ENCODE data around the gene ZNF229. TPM values are rescaled to one million over a fixed set of nuclear protein-coding genes. Genes with fewer than 3 reads are reported as not detected.
A peak's percentile ranks its signal among the peaks of the same experiment; 100 is the strongest.
"Not testable (repeated sequence)": the region's sequence is repeated elsewhere in the genome, so short reads cannot be mapped to it uniquely, and the experiment has no call there.

The ZNF229 gene
- total RNA-seq, 2 experiments from 2014 or later = 1.0 to 2.9 TPM

DNA sequence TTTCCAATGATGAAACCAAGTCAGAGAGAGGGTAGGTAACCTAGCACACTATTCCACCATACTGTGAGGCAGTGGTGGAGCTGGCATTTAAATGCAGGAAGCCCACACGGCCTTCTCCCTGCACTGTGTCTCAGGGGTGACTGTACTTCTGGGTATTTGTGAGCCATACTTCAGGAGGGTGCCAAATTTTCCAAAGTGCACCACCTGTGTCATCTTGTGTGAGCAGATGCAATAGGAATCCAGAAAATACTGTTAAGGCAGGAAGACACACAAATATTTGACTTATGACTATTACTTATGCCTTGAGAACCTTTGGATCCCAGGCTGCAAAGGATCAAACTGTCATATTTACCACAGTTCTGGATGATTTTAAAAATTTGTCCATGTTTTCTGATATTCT, 17.3 kb downstream of the ZNF229 start:
- Mint-ChIP-seq H3K4me1 (ENCODE audit: low read depth) (no peaks in the 10 kb centered on the region), H3K27ac (no peak overlapping the region), H3K4me3 (no peak overlapping the region), H3K9me3 (peaks cover 65% of the 10 kb centered on the region), H3K27me3 (no peaks in the 10 kb centered on the region), H3K36me3 (ENCODE audit: low read depth) (peaks cover 58% of the 10 kb centered on the region)
- DNase-seq (no peak), ATAC-seq (no peak)
- ChIA-PET POLR2A (no interaction called here), CTCF (no interaction called here)
- TF ChIP-seq, protein P1, sequence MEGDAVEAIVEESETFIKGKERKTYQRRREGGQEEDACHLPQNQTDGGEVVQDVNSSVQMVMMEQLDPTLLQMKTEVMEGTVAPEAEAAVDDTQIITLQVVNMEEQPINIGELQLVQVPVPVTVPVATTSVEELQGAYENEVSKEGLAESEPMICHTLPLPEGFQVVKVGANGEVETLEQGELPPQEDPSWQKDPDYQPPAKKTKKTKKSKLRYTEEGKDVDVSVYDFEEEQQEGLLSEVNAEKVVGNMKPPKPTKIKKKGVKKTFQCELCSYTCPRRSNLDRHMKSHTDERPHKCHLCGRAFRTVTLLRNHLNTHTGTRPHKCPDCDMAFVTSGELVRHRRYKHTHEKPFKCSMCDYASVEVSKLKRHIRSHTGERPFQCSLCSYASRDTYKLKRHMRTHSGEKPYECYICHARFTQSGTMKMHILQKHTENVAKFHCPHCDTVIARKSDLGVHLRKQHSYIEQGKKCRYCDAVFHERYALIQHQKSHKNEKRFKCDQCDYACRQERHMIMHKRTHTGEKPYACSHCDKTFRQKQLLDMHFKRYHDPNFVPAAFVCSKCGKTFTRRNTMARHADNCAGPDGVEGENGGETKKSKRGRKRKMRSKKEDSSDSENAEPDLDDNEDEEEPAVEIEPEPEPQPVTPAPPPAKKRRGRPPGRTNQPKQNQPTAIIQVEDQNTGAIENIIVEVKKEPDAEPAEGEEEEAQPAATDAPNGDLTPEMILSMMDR (IDR thresholded peaks at IDR 0.05) = no peak
- intact Hi-C loops (cut with micrococcal nuclease) = no loop called here

DNA sequence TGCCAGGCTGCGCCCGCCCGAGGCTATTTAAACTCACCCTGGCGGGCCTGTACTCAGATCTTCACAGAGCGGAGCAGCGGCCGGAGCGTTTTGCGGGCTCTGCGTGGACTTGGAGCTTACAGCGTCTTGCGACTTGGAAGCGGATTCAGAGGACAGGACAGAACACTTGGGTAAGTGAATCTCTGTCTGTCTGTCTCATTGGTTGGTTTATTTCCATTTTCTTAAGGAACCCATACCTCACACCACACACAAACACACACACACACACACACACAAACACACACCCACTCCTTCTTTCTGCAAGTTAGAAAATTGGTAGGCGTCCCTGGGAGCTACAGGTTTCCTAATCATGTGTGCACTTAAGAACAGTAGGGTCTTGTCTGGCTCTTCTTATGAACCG, 32.7 kb downstream of the ZNF229 start:
- POLR2A ChIA-PET; H3K4me3 Mint-ChIP-seq; H3K27ac Mint-ChIP-seq; CTCF ChIA-PET; H3K4me1 Mint-ChIP-seq (ENCODE audit: low read depth); DNase-seq; H3K36me3 Mint-ChIP-seq (ENCODE audit: low read depth); H3K27me3 Mint-ChIP-seq; ATAC-seq; intact Hi-C loops (cut with micrococcal nuclease): not testable (repeated sequence)
- peaks cover 47% of the 10 kb centered on the region for H3K9me3 Mint-ChIP-seq

DNA sequence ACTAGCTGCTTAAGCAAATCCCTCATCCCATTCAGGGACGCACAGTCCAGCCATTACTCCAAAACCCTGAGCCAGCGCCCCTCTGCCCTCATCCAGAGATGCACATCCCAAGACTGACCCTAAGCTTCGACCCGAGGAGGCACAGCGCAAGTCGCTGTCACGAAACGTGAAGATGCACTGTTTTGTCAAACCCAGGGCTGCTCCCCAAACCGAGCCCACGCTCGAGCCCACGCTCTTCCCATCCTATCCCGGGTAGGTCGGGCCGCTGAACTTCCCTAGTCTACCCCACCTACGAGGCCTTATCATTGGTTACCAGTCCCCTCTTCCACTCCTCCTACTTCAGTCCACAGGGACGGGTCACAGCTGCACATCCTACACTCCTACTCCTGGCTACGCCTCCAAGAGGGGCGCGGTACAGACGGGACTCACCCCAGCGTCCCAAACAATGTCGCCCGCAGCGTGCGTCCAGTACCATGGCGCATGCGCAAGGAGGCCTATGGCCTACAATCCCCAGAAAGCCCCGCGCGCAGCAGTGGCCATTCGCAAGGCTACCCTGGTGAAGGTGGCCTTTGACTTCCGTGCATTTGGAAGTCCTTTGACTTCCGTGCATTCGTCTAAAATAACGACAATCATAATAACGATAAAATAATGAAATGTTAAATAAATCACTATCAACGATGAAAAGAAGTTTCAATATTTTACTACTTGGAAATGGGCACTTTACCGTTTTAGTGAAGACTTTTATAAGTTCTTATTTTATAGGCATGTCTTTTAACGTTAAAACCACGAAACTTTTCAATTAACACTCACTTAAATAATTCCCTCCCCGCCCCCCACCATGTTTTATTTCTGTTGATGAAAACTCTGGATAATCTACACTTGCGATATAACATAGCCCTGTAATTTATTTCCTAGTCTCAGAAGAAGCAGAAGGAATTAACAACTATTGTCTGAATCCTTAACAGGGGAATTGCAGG, 46.8 kb downstream of the ZNF229 start, which contains the start of gene ZNF285:
ZNF285 (minus strand) TSS at position 470 of the 977 bp plus-strand sequence. CDS start 4,395 bp downstream, outside the sequence.
- peak within 1 kb of the TSS; percentile 97 for H3K4me3 Mint-ChIP-seq
- peak; percentile 93 for DNase-seq
- H3K27me3 Mint-ChIP-seq = peaks cover 2% of the 10 kb centered on the region
- peak within 1 kb of the TSS; percentile 86 for H3K27ac Mint-ChIP-seq
- H3K36me3 Mint-ChIP-seq (ENCODE audit: low read depth) = peaks cover 37% of the 10 kb centered on the region
- ATAC-seq = peak; percentile 99
- TF ChIP-seq, protein P1 (IDR thresholded peaks at IDR 0.05) = no peak
- ChIA-PET CTCF (no interaction called here), POLR2A (no interaction called here)
- peaks cover 8% of the 10 kb centered on the region for H3K4me1 Mint-ChIP-seq (ENCODE audit: low read depth)
- intact Hi-C loops (cut with micrococcal nuclease) = no loop called here
- H3K9me3 Mint-ChIP-seq = peaks cover 40% of the 10 kb centered on the region

DNA sequence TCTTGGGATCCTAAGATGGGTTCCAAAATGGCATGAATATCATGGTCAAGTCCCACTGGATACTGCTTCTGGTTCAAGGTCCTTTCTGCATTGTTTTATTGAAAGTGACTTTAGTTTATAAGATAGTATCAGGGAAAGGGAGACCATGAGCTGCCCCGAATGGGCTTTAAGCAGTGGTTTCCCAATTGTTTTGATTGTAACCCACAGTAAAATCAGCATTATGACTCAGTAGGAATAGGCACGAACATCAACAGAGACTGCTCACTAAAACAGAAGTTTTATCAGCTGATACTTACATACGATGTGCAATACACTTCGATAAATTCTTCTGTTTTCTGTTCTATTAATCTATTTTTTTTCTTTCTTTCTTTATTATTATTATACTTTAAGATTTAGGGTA, 59.0 kb downstream of the ZNF229 start:
- H3K4me1 Mint-ChIP-seq (ENCODE audit: low read depth); H3K27ac Mint-ChIP-seq; intact Hi-C loops (cut with micrococcal nuclease); ATAC-seq; DNase-seq; H3K4me3 Mint-ChIP-seq; H3K27me3 Mint-ChIP-seq; CTCF ChIA-PET; POLR2A ChIA-PET: not testable (repeated sequence)
- Mint-ChIP-seq H3K36me3 (ENCODE audit: low read depth) (peaks cover 77% of the 10 kb centered on the region), H3K9me3 (peaks cover 67% of the 10 kb centered on the region)

Other genes starting within 250 kb of the ZNF229 start
- 10 to 100 TPM; 17.7 to 18.5 TPM for gene ZNF227, start 235.9 kb downstream of the ZNF229 start, total RNA-seq
- under 1 TPM; 0.20 to 0.43 TPM for gene ZNF233, start 188.6 kb downstream of the ZNF229 start, total RNA-seq
- 1 to 10 TPM; 2.7 to 3.6 TPM for gene ZNF235, start 143.4 kb downstream of the ZNF229 start, total RNA-seq
- gene ZNF112, start 91.8 kb downstream of the ZNF229 start, total RNA-seq = under 1 TPM in 1 of 2 experiments, not detected in 1; 0.11 TPM
- 1 to 10 TPM; 1.7 TPM for gene ZNF285, start 46.9 kb downstream of the ZNF229 start, total RNA-seq
- 1 to 10 TPM; 8.1 to 8.6 TPM for gene ZNF180, start 52.0 kb upstream of the ZNF229 start, total RNA-seq
- not detected for gene CEACAM20, start 81.2 kb upstream of the ZNF229 start, total RNA-seq
- not detected for gene IGSF23, start 165.1 kb upstream of the ZNF229 start, total RNA-seq
- 1 to 10 TPM; 7.4 to 8.3 TPM for gene PVR, start 195.4 kb upstream of the ZNF229 start, total RNA-seq
- 1 to 10 TPM in 1 of 2 experiments, under 1 TPM in 1; 0.63 to 1.3 TPM for gene CEACAM19, start 223.0 kb upstream of the ZNF229 start, total RNA-seq

All from activated CD8-positive, alpha-beta T cell treated with anti-CD3 and anti-CD28 coated beads for 36 hours (primary cell).